Cardiac muscle cell (in vitro differentiated cells and primary cell): ENCODE data around the gene PLIN5. TPM values are rescaled to one million over a fixed set of nuclear protein-coding genes. Genes with fewer than 3 reads are reported as not detected.

Experiments
- DNase-seq, 2 donors: peaks; one replicate each; pipeline versions ENCODE4 v3.0.0 to v3.0.0-alpha.2; 2010 to 2017; ENCODE audit warnings: low read depth in 1 of 2, low spot score in 1 of 2
- H3K27ac ChIP-seq: fragments of 200-600 bp; sonication (generic); 2 replicates; pipeline ENCODE4 v1.5.1; 2016
- H3K27me3 ChIP-seq: fragments of 200-600 bp; sonication (generic); 2 replicates; pipeline ENCODE4 v1.6.0; 2016; ENCODE audit warnings: control low read depth
- H3K36me3 ChIP-seq: fragments of 200-600 bp; sonication (generic); 2 replicates; pipeline ENCODE4 v1.5.1; 2016; ENCODE audit warnings: control low read depth
- H3K4me1 ChIP-seq: fragments of 200-600 bp; sonication (generic); 2 replicates; pipeline ENCODE4 v1.8.1; 2017; ENCODE audit warnings: low read depth, mild to moderate bottlenecking, mixed run types
- H3K4me3 ChIP-seq: fragments of 200-600 bp; sonication (generic); 2 replicates; pipeline ENCODE4 v1.5.1; 2016; ENCODE audit warnings: mild to moderate bottlenecking
- H3K9me3 ChIP-seq: fragments of 200-600 bp; sonication (generic); 2 replicates; pipeline ENCODE4 v1.5.1; 2017; ENCODE audit warnings: low read depth, mild to moderate bottlenecking, control low read depth
- CTCF ChIP-seq: IDR thresholded peaks from 2 replicates; pipeline ENCODE4 v1.5.1; 2012; ENCODE audit warnings: low read depth, mild to moderate bottlenecking, low read length
- polyA plus RNA-seq: library from polyadenylated mRNA; unstranded; fragments of >200 nt; fragmentation: Nextera tagmentation; extraction: Ambion mirVana; gene quantifications from 2 replicates; pipeline ENCODE4 v1.2.1, GENCODE V29; 2016
- total RNA-seq: library from RNA; depleted of rRNA; stranded (reverse); fragments of >200 nt; gene quantifications from 2 replicates; pipeline ENCODE4 v1.2.3, GENCODE V29; 2016

The PLIN5 gene
- total and polyA plus RNA-seq, 2 experiments from 2014 or later: 8.7 to 10.1 TPM

- Histone ChIP-seq H3K9me3 (no peaks in the 10 kb centered on the region), H3K27ac (no peak overlapping the region), H3K27me3 (no peaks in the 10 kb centered on the region), H3K4me3 (no peak overlapping the region), H3K4me1 (no peaks in the 10 kb centered on the region), H3K36me3 (peaks cover 33% of the 10 kb centered on the region)
- no peak for TF ChIP-seq CTCF
- DNase-seq: no peak
Observed at GRCh38 chr19:4555657-4556561, 20.9 kb upstream of the PLIN5 start.

DNA sequence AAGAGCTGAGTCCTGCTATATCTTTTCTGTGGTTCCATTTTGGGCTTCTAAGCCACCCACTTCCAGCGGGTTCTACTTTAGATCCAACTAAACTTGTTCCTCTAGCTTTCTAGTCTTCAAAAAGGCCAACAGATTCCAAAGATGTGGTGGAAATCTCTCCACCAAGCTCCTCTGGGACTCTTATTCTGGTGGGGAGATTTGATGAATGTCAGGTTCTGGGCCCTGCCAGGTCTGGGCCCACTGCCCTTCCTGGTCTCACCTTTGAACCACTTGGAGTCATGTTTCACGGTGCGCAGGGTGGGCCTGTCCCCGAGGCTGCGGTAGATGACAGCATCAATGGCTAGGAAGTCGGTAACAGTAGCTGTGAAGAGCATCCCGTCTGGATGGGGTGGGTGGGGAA, 19.7 kb upstream of the PLIN5 start:
- Histone ChIP-seq H3K4me1 (no peaks in the 10 kb centered on the region), H3K9me3 (no peaks in the 10 kb centered on the region), H3K27me3 (no peaks in the 10 kb centered on the region), H3K36me3 (peaks cover 42% of the 10 kb centered on the region), H3K4me3 (no peak overlapping the region), H3K27ac (no peak overlapping the region)
- TF ChIP-seq CTCF: no peak
- DNase-seq: no peak

- no peak for DNase-seq
- Histone ChIP-seq H3K9me3 (no peaks in the 10 kb centered on the region), H3K4me3 (no peak overlapping the region), H3K4me1 (no peaks in the 10 kb centered on the region), H3K36me3 (peaks cover 42% of the 10 kb centered on the region), H3K27ac (no peak overlapping the region), H3K27me3 (no peaks in the 10 kb centered on the region)
- TF ChIP-seq CTCF: no peak
Observed at GRCh38 chr19:4553775-4554174, 18.8 kb upstream of the PLIN5 start.

GRCh38 chr19:4553092-4553695, 18.2 kb upstream of the PLIN5 start:
- DNase-seq: no peak
- H3K27ac ChIP-seq: no peak overlapping the region
- no peaks in the 10 kb centered on the region for H3K4me1 ChIP-seq
- H3K9me3 ChIP-seq: no peaks in the 10 kb centered on the region
- no peak for TF ChIP-seq CTCF
- H3K27me3 ChIP-seq: no peaks in the 10 kb centered on the region
- no peak overlapping the region for H3K4me3 ChIP-seq
- H3K36me3 ChIP-seq: peaks cover 46% of the 10 kb centered on the region

- Histone ChIP-seq H3K9me3 (no peaks in the 10 kb centered on the region), H3K4me1 (no peaks in the 10 kb centered on the region), H3K4me3 (no peak overlapping the region), H3K27ac (no peak overlapping the region), H3K36me3 (peaks cover 49% of the 10 kb centered on the region), H3K27me3 (no peaks in the 10 kb centered on the region)
- DNase-seq: no peak
- no peak for TF ChIP-seq CTCF
Observed at GRCh38 chr19:4552525-4552819, 17.4 kb upstream of the PLIN5 start.
